Measurements from ENCODE around the gene NTPCR.

Gene NTPCR

GRCh38 chr1:232985882-232986526 is 35.6 kb downstream of the NTPCR start:
- TF ChIP-seq CTCF (IDR thresholded peaks at IDR 0.05; ENCODE audit: borderline replicate concordance, insufficient read depth, low read depth, low read length): no peak
- no peak overlapping the region for H3K4me3 ChIP-seq (ENCODE audit: low read depth, low read length)

- TF ChIP-seq CTCF (IDR thresholded peaks at IDR 0.05; ENCODE audit: borderline replicate concordance, insufficient read depth, low read depth, low read length): no peak
- H3K4me3 ChIP-seq (ENCODE audit: low read depth, low read length): no peak overlapping the region
These were observed 36.1 kb downstream of the NTPCR start for GRCh38 chr1:232986527-232986922.

GRCh38 chr1:232987046-232987773 is 36.8 kb downstream of the NTPCR start:
- no peak overlapping the region for H3K4me3 ChIP-seq (ENCODE audit: low read depth, low read length)
- no peak for TF ChIP-seq CTCF (IDR thresholded peaks at IDR 0.05; ENCODE audit: borderline replicate concordance, insufficient read depth, low read depth, low read length)

- TF ChIP-seq CTCF (IDR thresholded peaks at IDR 0.05; ENCODE audit: borderline replicate concordance, insufficient read depth, low read depth, low read length): no peak
- H3K4me3 ChIP-seq (ENCODE audit: low read depth, low read length): no peak overlapping the region
These were observed 37.3 kb downstream of the NTPCR start for GRCh38 chr1:232987774-232988140.

- TF ChIP-seq CTCF (IDR thresholded peaks at IDR 0.05; ENCODE audit: borderline replicate concordance, insufficient read depth, low read depth, low read length): no peak
- no peak overlapping the region for H3K4me3 ChIP-seq (ENCODE audit: low read depth, low read length)
These were observed 38.2 kb downstream of the NTPCR start for GRCh38 chr1:232988572-232989040.

GRCh38 chr1:232990176-232991128 is 40.0 kb downstream of the NTPCR start:
- no peak overlapping the region for H3K4me3 ChIP-seq (ENCODE audit: low read depth, low read length)
- no peak for TF ChIP-seq CTCF (IDR thresholded peaks at IDR 0.05; ENCODE audit: borderline replicate concordance, insufficient read depth, low read depth, low read length)

Measured in GM12875 (cell line).